K562 (cell line): ENCODE results near the gene BBS1. TPM values are rescaled to one million over a fixed set of nuclear protein-coding genes. Genes with fewer than 3 reads are reported as not detected.
A peak's percentile ranks its signal among the peaks of the same experiment; 100 is the strongest.

Experiments
- ADNP ChIP-seq: fragments of 200-800 bp; sonication (Bioruptor generic); IDR thresholded peaks from 2 replicates; pipeline ENCODE4 v1.6.1; 2016; ENCODE audit warnings: missing genetic modification characterization, missing compliant biosample characterization
- FOXK1 ChIP-seq: sonication (generic); formaldehyde crosslinking; IDR thresholded peaks from 2 replicates; pipeline ENCODE4 v1.8.0; 2022; ENCODE audit warnings: missing genetic modification reagents, mild to moderate bottlenecking, borderline replicate concordance
- HNRNPH1 ChIP-seq: fragments of 200-400 bp; formaldehyde crosslinking; optimal IDR thresholded peaks from 2 replicates; pipeline ENCODE3; 2017; ENCODE audit warnings: low read depth, mild to moderate bottlenecking, low read length, moderate library complexity
- MED1 ChIP-seq: sonication (generic); formaldehyde crosslinking; IDR thresholded peaks from 2 replicates; pipeline ENCODE4 v1.8.1; 2023; ENCODE audit warnings: missing genetic modification reagents, borderline replicate concordance
- PHF8 ChIP-seq: fragments of 200-600 bp; sonication (generic); IDR thresholded peaks from 2 replicates; pipeline ENCODE4 v1.6.1; 2012; ENCODE audit warnings: mixed run types, mild to moderate bottlenecking, inconsistent platforms, low read length, moderate library complexity, borderline replicate concordance
- ZC3H11A ChIP-seq: IDR thresholded peaks from 2 replicates; pipeline ENCODE4 v1.6.1; 2012; ENCODE audit warnings: low read depth, low read length, improper control_type of control experiment
- ZNF175 ChIP-seq: fragments of 200-800 bp; sonication (Bioruptor generic); IDR thresholded peaks from 2 replicates; pipeline ENCODE4 v1.6.1; 2016; ENCODE audit warnings: low read depth, mild to moderate bottlenecking, missing genetic modification characterization, missing compliant biosample characterization
- ZNF274 ChIP-seq: IDR thresholded peaks from 2 replicates; pipeline ENCODE4 v1.6.1; 2011; ENCODE audit warnings: low read depth, mild to moderate bottlenecking, low read length, moderate library complexity, borderline replicate concordance
- polyA plus RNA-seq, 8 experiments: library from polyadenylated mRNA; depleted of rRNA in 4 of 8; stranded (reverse) in 5 of 8; unstranded in 3 of 8; fragments of >200 nt; fragmentation: Nextera tagmentation in 2 of 8; fragmentation: Illumina TruSeq in 1 of 8; extraction: Ambion mirVana in 2 of 8; extraction: Trizol in 1 of 8; gene quantifications; 2 replicates each; pipeline versions ENCODE4 v1.2.1 to v1.2.3, GENCODE V29; 2011 to 2014; ENCODE audit warnings: inconsistent platforms in 1 of 8, missing spikeins in 1 of 8
- total RNA-seq, 7 experiments: library from RNA; depleted of rRNA in 6 of 7; stranded (reverse); fragments of >200 nt in 6 of 7; fragmentation: Illumina TruSeq in 2 of 7; extraction: Trizol in 2 of 7; gene quantifications; 2 replicates each; pipeline versions ENCODE4 v1.2.1 to v1.2.3, GENCODE V29; 2011 to 2021; ENCODE audit warnings: low replicate concordance in 1 of 7
- TF ChIP-seq, protein P1 (sequence below): fragments of 450-650 bp; IDR thresholded peaks from 2 replicates; pipeline ENCODE4 v1.6.1; 2016; ENCODE audit warnings: low read depth, mild to moderate bottlenecking, moderate library complexity
- TF ChIP-seq, protein P2 (sequence below): sonication (generic); formaldehyde crosslinking; IDR thresholded peaks from 2 replicates; pipeline ENCODE4 v1.8.0; 2022; ENCODE audit warnings: mild to moderate bottlenecking, missing genetic modification reagents
- TF ChIP-seq, protein P3 (sequence below): fragments of 450-650 bp; IDR thresholded peaks from 2 replicates; pipeline ENCODE4 v1.7.0; 2016; ENCODE audit warnings: borderline replicate concordance
- TF ChIP-seq, protein P4 (sequence below), 3 experiments: fragments of 200-800 bp in 1 of 3; fragments of 250-450 bp in 1 of 3; fragments of 450-650 bp in 1 of 3; sonication (Bioruptor Pico) in 1 of 3; sonication (Bioruptor generic) in 1 of 3; formaldehyde crosslinking in 1 of 3; IDR thresholded peaks; 2 replicates each; pipeline versions ENCODE4 v1.6.1 to v1.8.0; 2016 to 2022; ENCODE audit warnings: mild to moderate bottlenecking in 2 of 3, missing genetic modification characterization in 2 of 3, missing compliant biosample characterization in 1 of 3, moderate library complexity in 1 of 3
- TF ChIP-seq, protein P5 (sequence below): IDR thresholded peaks from 2 replicates; pipeline ENCODE4 v1.6.1; 2012; ENCODE audit warnings: low read depth, low read length, improper control_type of control experiment, borderline replicate concordance

BBS1 gene
- total and polyA plus RNA-seq, 9 of the 15 experiments (the other 6 are each of a cell fraction or from before 2014, with no cell fraction given): 9.0 to 19.8 (median 12.1) TPM

DNA sequence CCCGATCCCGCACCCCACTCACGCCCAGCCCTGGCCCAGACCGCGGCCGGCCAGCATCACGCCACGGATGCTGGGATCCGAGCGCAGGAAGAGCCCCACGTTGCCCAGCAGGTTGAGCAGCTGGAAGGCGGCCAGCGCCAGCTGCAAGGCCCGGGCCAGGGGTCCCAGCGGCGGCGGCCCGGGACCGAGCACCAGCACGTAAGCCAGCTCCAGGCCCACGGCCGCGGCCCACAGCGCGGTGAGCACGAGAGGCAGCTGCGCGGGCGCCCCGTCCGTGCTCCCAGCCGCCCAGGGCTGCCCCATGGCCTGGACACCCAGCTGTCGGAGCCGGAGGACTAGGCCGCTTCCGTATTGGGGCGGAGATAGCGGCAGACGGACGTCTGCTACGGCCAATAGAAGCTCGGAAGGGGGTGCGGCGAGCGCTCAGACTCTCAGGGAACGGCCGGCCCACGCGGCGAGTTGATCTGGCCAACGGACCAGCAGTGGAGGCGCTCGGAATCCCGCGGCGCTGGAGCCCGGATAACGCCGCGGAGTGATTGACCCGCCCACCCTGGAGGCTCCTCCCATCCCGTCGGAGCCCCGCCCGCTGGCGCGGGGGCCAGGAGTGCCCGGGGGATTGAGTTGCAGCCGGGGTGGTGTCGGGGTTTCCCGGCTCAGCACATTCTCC, 35.4 kb downstream of the BBS1 start, which contains the start of gene ZDHHC24 (continued):
- TF ChIP-seq, protein P1, sequence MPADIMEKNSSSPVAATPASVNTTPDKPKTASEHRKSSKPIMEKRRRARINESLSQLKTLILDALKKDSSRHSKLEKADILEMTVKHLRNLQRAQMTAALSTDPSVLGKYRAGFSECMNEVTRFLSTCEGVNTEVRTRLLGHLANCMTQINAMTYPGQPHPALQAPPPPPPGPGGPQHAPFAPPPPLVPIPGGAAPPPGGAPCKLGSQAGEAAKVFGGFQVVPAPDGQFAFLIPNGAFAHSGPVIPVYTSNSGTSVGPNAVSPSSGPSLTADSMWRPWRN: no peak
- TF ChIP-seq ZC3H11A (no peak), FOXK1 (CRISPR knock-in tag) (no peak), ZNF175 (CRISPR knock-in tag) (no peak), ADNP (no peak), PHF8 (peak; percentile 90; the same call in 1 of the 2 replicates), HNRNPH1 (no peak), ZNF274 (no peak), MED1 (CRISPR knock-in tag) (no peak)
- TF ChIP-seq, protein P2, sequence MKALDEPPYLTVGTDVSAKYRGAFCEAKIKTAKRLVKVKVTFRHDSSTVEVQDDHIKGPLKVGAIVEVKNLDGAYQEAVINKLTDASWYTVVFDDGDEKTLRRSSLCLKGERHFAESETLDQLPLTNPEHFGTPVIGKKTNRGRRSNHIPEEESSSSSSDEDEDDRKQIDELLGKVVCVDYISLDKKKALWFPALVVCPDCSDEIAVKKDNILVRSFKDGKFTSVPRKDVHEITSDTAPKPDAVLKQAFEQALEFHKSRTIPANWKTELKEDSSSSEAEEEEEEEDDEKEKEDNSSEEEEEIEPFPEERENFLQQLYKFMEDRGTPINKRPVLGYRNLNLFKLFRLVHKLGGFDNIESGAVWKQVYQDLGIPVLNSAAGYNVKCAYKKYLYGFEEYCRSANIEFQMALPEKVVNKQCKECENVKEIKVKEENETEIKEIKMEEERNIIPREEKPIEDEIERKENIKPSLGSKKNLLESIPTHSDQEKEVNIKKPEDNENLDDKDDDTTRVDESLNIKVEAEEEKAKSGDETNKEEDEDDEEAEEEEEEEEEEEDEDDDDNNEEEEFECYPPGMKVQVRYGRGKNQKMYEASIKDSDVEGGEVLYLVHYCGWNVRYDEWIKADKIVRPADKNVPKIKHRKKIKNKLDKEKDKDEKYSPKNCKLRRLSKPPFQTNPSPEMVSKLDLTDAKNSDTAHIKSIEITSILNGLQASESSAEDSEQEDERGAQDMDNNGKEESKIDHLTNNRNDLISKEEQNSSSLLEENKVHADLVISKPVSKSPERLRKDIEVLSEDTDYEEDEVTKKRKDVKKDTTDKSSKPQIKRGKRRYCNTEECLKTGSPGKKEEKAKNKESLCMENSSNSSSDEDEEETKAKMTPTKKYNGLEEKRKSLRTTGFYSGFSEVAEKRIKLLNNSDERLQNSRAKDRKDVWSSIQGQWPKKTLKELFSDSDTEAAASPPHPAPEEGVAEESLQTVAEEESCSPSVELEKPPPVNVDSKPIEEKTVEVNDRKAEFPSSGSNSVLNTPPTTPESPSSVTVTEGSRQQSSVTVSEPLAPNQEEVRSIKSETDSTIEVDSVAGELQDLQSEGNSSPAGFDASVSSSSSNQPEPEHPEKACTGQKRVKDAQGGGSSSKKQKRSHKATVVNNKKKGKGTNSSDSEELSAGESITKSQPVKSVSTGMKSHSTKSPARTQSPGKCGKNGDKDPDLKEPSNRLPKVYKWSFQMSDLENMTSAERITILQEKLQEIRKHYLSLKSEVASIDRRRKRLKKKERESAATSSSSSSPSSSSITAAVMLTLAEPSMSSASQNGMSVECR (CRISPR knock-in tag): peak; percentile 97
- TF ChIP-seq, protein P3, sequence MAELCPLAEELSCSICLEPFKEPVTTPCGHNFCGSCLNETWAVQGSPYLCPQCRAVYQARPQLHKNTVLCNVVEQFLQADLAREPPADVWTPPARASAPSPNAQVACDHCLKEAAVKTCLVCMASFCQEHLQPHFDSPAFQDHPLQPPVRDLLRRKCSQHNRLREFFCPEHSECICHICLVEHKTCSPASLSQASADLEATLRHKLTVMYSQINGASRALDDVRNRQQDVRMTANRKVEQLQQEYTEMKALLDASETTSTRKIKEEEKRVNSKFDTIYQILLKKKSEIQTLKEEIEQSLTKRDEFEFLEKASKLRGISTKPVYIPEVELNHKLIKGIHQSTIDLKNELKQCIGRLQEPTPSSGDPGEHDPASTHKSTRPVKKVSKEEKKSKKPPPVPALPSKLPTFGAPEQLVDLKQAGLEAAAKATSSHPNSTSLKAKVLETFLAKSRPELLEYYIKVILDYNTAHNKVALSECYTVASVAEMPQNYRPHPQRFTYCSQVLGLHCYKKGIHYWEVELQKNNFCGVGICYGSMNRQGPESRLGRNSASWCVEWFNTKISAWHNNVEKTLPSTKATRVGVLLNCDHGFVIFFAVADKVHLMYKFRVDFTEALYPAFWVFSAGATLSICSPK: no peak
- TF ChIP-seq, protein P4, sequence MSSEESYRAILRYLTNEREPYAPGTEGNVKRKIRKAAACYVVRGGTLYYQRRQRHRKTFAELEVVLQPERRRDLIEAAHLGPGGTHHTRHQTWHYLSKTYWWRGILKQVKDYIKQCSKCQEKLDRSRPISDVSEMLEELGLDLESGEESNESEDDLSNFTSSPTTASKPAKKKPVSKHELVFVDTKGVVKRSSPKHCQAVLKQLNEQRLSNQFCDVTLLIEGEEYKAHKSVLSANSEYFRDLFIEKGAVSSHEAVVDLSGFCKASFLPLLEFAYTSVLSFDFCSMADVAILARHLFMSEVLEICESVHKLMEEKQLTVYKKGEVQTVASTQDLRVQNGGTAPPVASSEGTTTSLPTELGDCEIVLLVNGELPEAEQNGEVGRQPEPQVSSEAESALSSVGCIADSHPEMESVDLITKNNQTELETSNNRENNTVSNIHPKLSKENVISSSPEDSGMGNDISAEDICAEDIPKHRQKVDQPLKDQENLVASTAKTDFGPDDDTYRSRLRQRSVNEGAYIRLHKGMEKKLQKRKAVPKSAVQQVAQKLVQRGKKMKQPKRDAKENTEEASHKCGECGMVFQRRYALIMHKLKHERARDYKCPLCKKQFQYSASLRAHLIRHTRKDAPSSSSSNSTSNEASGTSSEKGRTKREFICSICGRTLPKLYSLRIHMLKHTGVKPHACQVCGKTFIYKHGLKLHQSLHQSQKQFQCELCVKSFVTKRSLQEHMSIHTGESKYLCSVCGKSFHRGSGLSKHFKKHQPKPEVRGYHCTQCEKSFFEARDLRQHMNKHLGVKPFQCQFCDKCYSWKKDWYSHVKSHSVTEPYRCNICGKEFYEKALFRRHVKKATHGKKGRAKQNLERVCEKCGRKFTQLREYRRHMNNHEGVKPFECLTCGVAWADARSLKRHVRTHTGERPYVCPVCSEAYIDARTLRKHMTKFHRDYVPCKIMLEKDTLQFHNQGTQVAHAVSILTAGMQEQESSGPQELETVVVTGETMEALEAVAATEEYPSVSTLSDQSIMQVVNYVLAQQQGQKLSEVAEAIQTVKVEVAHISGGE (CRISPR knock-in tag; IDR thresholded peaks at IDR 0.05): peak in 1 of 3 experiments; percentile 80; a peak in 1 of 6 replicates
- TF ChIP-seq, protein P5, sequence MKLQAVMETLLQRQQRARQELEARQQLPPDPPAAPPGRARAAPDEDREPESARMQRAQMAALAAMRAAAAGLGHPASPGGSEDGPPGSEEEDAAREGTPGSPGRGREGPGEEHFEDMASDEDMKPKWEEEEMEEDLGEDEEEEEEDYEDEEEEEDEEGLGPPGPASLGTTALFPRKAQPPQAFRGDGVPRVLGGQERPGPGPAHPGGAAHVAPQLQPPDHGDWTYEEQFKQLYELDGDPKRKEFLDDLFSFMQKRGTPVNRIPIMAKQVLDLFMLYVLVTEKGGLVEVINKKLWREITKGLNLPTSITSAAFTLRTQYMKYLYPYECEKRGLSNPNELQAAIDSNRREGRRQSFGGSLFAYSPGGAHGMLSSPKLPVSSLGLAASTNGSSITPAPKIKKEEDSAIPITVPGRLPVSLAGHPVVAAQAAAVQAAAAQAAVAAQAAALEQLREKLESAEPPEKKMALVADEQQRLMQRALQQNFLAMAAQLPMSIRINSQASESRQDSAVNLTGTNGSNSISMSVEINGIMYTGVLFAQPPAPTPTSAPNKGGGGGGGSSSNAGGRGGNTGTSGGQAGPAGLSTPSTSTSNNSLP: no peak
